WERI-Rb-1 (cell line): ENCODE results near the gene CNNM3.
A peak's percentile ranks its signal among the peaks of the same experiment; 100 is the strongest.

Experiments used
- DNase-seq: peaks from one replicate; pipeline ENCODE4 v3.0.0-alpha.2; 2020
- H3K27ac ChIP-seq: fragments of 250-450 bp; sonication (Bioruptor Pico); 2 replicates; pipeline ENCODE4 v1.5.1; 2020; ENCODE audit warnings: mild to moderate bottlenecking, moderate library complexity
- H3K27me3 ChIP-seq: fragments of 250-450 bp; sonication (Bioruptor Pico); 2 replicates; pipeline ENCODE4 v1.5.1; 2021; ENCODE audit warnings: mild to moderate bottlenecking, low read depth, moderate library complexity; ENCODE audit not compliant: insufficient read depth, severe bottlenecking
- H3K36me3 ChIP-seq: fragments of 250-450 bp; sonication (Bioruptor Pico); 2 replicates; pipeline ENCODE4 v1.5.1; 2020; ENCODE audit warnings: mild to moderate bottlenecking, moderate library complexity
- H3K4me3 ChIP-seq: 2 replicates; pipeline ENCODE4 v1.5.1; 2011; ENCODE audit warnings: low read depth, mild to moderate bottlenecking, control low read depth, low read length
- H3K9me3 ChIP-seq: fragments of 250-450 bp; sonication (Bioruptor Pico); 2 replicates; pipeline ENCODE4 v1.5.1; 2021; ENCODE audit warnings: mild to moderate bottlenecking, moderate library complexity; ENCODE audit not compliant: severe bottlenecking
- CTCF ChIP-seq: IDR thresholded peaks from 2 replicates; pipeline ENCODE4 v1.5.1; 2011; ENCODE audit warnings: low read depth, mild to moderate bottlenecking, control low read depth, inconsistent platforms, low read length

Gene CNNM3

GRCh38 chr2:96816127-96816835 lies at the start of gene CNNM3:
Gene CNNM3 (plus strand): TSS chr2:96816268. CDS start chr2:96816278, 10 bp downstream.
- Histone ChIP-seq H3K9me3 (no peaks in the 10 kb centered on the region), H3K4me3 (peak within 1 kb of the TSS; percentile 82), H3K36me3 (peaks cover 44% of the 10 kb centered on the region), H3K27ac (peak within 1 kb of the TSS; percentile 94), H3K27me3 (no peaks in the 10 kb centered on the region)
- peak; percentile 70 for TF ChIP-seq CTCF
- peak; percentile 97 for DNase-seq

GRCh38 chr2:96767135-96767871 lies 48.8 kb upstream of the CNNM3 start:
- no peaks in the 10 kb centered on the region for H3K27me3 ChIP-seq
- H3K4me3 ChIP-seq = no peak overlapping the region
- no peak for TF ChIP-seq CTCF
- DNase-seq = no peak
- H3K27ac ChIP-seq = no peak overlapping the region
- 0 out of 2 replicates have a peak, but pooled peaks cover 3% of the 10 kb centered on the region for H3K36me3 ChIP-seq
- no peaks in the 10 kb centered on the region for H3K9me3 ChIP-seq

- TF ChIP-seq CTCF = no peak
- Histone ChIP-seq H3K9me3 (no peaks in the 10 kb centered on the region), H3K27ac (no peak overlapping the region), H3K4me3 (no peak overlapping the region), H3K36me3 (0 out of 2 replicates have a peak, but pooled peaks cover 3% of the 10 kb centered on the region), H3K27me3 (no peaks in the 10 kb centered on the region)
- no peak for DNase-seq
Observed at GRCh38 chr2:96768083-96768561, 47.9 kb upstream of the CNNM3 start.

- no peak overlapping the region for H3K27ac ChIP-seq
- H3K27me3 ChIP-seq = no peaks in the 10 kb centered on the region
- 0 out of 2 replicates have a peak, but pooled peaks cover 3% of the 10 kb centered on the region for H3K36me3 ChIP-seq
- no peak for DNase-seq
- no peaks in the 10 kb centered on the region for H3K9me3 ChIP-seq
- no peak for TF ChIP-seq CTCF
- H3K4me3 ChIP-seq = no peak overlapping the region
Observed at GRCh38 chr2:96769814-96770213, 46.3 kb upstream of the CNNM3 start.

- Histone ChIP-seq H3K9me3 (no peaks in the 10 kb centered on the region), H3K27me3 (no peaks in the 10 kb centered on the region), H3K4me3 (no peak overlapping the region), H3K36me3 (0 out of 2 replicates have a peak, but pooled peaks cover 3% of the 10 kb centered on the region), H3K27ac (no peak overlapping the region)
- TF ChIP-seq CTCF = no peak
- DNase-seq = no peak
Observed at GRCh38 chr2:96770442-96771202, 45.4 kb upstream of the CNNM3 start.
